ENCODE results near the gene INSR.

DNA sequence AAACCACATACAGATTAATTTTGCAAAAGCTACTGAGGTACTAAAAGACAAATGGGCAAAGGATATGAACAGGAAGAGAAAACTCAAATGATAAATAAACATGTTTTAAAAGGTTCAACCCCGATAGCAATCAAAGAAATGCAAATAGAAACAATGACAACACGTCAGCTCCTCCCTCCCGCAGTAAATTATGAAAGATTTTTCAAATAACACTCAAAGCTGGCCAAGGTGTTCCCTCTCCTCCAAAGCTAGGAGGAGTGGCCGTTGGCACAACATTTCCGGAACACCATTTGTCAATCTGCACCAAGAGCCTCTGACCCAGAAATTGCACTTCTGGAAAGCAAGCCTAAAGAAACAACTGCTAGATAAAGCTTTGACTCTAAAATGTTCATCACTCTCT lies 28.3 kb downstream of the INSR start:
- TF ChIP-seq, protein P1, sequence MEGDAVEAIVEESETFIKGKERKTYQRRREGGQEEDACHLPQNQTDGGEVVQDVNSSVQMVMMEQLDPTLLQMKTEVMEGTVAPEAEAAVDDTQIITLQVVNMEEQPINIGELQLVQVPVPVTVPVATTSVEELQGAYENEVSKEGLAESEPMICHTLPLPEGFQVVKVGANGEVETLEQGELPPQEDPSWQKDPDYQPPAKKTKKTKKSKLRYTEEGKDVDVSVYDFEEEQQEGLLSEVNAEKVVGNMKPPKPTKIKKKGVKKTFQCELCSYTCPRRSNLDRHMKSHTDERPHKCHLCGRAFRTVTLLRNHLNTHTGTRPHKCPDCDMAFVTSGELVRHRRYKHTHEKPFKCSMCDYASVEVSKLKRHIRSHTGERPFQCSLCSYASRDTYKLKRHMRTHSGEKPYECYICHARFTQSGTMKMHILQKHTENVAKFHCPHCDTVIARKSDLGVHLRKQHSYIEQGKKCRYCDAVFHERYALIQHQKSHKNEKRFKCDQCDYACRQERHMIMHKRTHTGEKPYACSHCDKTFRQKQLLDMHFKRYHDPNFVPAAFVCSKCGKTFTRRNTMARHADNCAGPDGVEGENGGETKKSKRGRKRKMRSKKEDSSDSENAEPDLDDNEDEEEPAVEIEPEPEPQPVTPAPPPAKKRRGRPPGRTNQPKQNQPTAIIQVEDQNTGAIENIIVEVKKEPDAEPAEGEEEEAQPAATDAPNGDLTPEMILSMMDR (IDR thresholded peaks at IDR 0.05; ENCODE audit: control extremely low read depth in 1 of 3, insufficient read depth in 1 of 3, low read depth in 1 of 3, low read length in 3 of 3), result no peak
- TF ChIP-seq EP300 (IDR thresholded peaks at IDR 0.05; ENCODE audit: borderline replicate concordance in 1 of 2, low read depth in 2 of 2, low read length in 2 of 2), result no peak
- TF ChIP-seq RAD21 (IDR thresholded peaks at IDR 0.05 in 1 of 2, conservative IDR thresholded peaks at IDR 0.05 in 1 of 2; ENCODE audit: low read depth in 2 of 2, low read length in 2 of 2), result no peak
- TF ChIP-seq TBP (IDR thresholded peaks at IDR 0.05; ENCODE audit: low read depth, low read length), result no peak
- TF ChIP-seq SIX5 (IDR thresholded peaks at IDR 0.05; ENCODE audit: low read depth, low read length), result no peak
- TF ChIP-seq GABPA (IDR thresholded peaks at IDR 0.05; ENCODE audit: borderline replicate concordance, insufficient read depth, low read length), result no peak
- TF ChIP-seq CEBPB (IDR thresholded peaks at IDR 0.05; ENCODE audit: low read depth, low read length), result no peak
- TF ChIP-seq ATF3 (IDR thresholded peaks at IDR 0.05; ENCODE audit: insufficient read depth, low read depth, low read length), result no peak
- no peak for TF ChIP-seq YY1 (IDR thresholded peaks at IDR 0.05; ENCODE audit: low read depth, low read length)
- no peak for TF ChIP-seq POLR2A (IDR thresholded peaks at IDR 0.05; ENCODE audit: control extremely low read depth in 1 of 2, low read depth in 2 of 2, low read length in 2 of 2)

Data from H1 (cell line).